ENCODE results near the gene TMTC1.

- TF ChIP-seq CTCF (conservative IDR thresholded peaks at IDR 0.05; ENCODE audit: low read depth in 2 of 2) (no peak), ETS1 (IDR thresholded peaks at IDR 0.05) (no peak), REST (IDR thresholded peaks at IDR 0.05; ENCODE audit: unreplicated experiment) (no peak), POLR2AphosphoS5 (IDR thresholded peaks at IDR 0.05; ENCODE audit: low read depth) (no peak), EZH2 (IDR thresholded peaks at IDR 0.05; ENCODE audit: low read depth, unreplicated experiment) (no peak), ZNF114 (CRISPR knock-in tag; IDR thresholded peaks at IDR 0.05) (no peak)
These were observed 33.4 kb upstream of the TMTC1 start for GRCh38 chr12:29816874-29817725.
